GM18499 (cell line): Measurements from ENCODE around the gene CHTOP.

Experiments used
- ATAC-seq: cut with Tn5 transposase; IDR thresholded peaks from one replicate; pipeline ENCODE4 v1.9.1; 2021; ENCODE audit warnings: moderate number of reproducible peaks; ENCODE audit not compliant: insufficient read depth, unreplicated experiment

The CHTOP gene

DNA sequence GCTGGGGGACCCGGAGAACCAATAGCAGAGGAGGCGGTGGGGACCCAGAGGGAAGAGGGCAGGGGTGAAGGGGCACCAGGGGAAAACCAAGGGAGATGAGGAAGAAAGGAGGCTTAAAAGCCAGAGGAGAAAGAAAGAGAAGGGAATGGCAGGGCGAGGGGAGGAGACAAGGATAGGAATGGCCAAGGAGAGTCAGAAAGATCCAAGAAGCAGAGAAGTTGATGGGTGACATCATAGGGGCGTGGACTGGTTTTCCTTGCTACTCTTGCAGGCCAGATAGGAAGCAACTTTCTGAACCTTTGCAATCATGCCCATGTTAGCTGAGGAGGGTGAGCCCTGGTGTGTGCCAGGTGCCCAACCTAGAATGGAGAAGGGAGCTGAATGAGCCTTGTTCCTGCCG is 50.0 kb downstream of the CHTOP start:
- no peak for ATAC-seq

DNA sequence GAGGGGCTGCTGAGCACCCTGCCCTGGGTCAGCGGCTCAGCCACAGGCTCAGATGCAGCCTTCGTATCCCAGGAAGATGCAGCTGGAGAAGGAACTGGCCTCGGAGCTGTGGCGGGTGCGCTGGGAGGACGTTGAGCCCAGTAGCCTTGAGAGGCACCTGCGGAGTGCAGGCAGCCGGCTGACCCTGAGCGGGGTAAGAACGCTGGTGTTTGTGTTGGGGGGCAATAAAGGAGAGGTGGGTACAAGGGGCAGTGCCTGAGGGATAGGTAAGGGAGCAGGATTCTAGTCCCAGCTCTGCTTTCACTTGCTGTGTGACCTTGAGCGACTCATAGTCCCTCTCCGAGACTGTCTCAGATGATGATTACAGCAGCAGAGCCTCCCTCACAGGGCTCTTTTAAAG is 51.0 kb downstream of the CHTOP start:
- ATAC-seq: no peak

DNA sequence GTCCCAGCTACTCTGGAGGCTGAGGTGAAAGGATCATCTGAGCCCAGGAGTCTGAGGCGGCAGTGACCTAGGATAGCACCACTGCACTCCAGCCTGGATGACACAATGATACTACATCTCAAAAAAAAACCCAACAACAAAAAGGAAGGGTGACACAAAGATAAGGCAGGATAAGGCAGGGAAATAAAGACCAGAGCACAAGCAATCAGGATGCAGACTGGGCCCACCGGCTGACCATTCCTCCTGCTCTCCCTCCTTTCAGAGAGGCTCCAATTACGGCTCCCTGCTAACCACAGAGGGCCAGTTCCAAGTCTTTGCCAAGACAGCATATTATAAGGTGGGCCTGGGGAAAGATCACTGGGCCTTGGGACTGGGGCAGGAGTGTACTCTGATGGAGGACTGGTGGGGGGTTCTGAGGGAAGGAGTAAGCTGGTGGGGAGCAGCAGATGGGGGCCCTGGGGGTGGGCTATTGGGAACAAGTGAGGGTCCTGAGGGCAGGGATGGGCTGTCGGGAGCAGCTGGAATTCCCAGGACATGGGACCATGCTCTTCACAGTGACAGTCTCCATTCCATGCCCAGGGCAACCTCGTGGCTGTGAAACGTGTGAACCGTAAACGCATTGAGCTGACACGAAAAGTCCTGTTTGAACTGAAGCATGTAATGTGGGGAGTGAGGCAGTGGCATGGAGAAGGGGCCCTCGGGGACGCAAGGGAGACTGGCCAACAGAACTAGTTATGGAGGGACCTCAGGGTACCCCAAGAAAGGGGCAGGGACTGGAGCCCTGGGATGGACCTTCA is 51.9 kb downstream of the CHTOP start:
- ATAC-seq: no peak

DNA sequence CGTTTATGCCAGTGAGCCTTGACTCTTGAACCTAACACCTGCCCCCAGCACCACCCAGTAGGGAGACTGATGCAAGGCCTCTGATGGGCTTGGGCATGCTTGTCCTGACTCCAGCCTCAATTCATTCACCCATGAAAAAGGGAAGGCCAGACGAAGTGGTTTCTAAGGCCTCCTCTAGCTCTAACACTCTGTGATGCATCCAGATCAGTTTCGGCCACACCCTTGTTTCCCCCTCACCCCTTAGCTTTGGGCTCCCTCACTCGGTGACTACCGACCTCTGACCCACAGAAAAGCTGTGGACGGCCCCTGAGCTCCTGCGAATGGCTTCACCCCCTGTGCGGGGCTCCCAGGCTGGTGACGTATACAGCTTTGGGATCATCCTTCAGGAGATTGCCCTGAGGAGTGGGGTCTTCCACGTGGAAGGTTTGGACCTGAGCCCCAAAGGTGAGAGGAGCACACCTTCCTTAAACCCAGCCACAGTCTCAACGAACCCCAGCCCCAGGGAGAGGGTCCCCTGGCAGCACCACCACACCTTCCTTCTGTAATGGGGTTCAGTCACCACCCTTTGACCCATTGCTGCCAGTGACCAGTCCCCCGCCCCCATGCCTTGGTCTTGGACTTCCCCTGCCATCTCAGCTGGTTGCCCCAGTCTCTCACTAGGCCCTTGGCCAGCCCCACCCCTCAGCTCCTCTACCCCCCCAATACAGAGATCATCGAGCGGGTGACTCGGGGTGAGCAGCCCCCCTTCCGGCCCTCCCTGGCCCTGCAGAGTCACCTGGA is 53.7 kb downstream of the CHTOP start:
- no peak for ATAC-seq

DNA sequence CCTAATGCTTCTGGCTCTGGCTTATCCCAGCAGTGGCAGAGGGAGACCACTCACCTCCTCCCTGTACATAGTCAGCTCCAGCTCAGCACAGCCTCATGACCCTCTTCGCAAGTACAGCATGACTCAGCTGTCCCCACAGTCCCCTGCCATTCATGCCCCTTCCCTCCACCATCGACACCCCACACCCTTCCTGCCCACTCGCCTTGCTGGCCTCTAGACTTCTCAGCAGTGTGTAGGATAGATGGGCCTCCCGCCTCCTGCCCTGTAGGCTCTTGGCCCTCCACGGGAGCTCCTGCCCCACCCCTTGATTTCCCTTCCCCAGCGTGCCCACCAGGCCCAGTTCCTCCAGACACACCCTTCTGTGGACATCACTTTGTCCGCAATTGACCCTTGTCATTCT is 54.4 kb downstream of the CHTOP start:
- ATAC-seq: no peak

DNA sequence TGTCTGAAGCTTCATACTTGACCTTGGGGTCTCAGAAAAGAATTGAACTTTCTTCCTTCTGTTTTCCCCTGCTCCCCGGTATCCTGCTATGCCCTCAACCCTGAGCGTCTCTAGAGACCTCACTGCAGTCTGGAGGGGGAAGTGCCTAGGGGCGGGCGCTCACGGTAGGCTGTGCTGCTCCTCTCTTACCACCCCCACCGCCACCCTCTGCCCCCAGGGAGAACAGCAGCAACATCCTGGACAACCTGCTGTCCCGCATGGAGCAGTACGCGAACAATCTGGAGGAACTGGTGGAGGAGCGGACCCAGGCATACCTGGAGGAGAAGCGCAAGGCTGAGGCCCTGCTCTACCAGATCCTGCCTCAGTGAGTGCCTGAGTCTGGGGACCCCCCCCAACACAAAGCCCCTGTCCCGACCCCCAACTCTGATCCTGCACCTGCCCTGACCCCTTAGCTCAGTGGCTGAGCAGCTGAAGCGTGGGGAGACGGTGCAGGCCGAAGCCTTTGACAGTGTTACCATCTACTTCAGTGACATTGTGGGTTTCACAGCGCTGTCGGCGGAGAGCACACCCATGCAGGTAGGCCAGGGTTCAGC is 55.0 kb downstream of the CHTOP start:
- ATAC-seq: no peak

DNA sequence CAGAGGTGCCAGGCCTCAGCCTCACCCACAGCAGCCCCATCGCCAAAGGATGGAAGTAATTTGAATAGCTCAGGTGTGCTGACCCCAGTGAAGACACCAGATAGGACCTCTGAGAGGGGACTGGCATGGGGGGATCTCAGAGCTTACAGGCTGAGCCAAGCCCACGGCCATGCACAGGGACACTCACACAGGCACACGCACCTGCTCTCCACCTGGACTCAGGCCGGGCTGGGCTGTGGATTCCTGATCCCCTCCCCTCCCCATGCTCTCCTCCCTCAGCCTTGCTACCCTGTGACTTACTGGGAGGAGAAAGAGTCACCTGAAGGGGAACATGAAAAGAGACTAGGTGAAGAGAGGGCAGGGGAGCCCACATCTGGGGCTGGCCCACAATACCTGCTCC is 59.6 kb downstream of the CHTOP start:
- ATAC-seq: no peak
